ENCODE measurements around the gene LTBP1.

GRCh38 chr2:33262097-33262496, 315.3 kb downstream of the LTBP1 start:
- TF ChIP-seq CTCF (conservative IDR thresholded peaks at IDR 0.05 in 1 of 2, IDR thresholded peaks at IDR 0.05 in 1 of 2; ENCODE audit: extremely low read depth in 1 of 2, insufficient read depth in 1 of 2, low read depth in 1 of 2, low read length in 2 of 2): no peak
- TF ChIP-seq EZH2 (IDR thresholded peaks at IDR 0.05; ENCODE audit: borderline replicate concordance, low read length): no peak
